ENCODE data around the gene ACY1. TPM values are rescaled to one million over a fixed set of nuclear protein-coding genes. Genes with fewer than 3 reads are reported as not detected.

ACY1 gene
- total and polyA plus RNA-seq, 2 of the 13 experiments (the other 11 are each of a cell fraction or from before 2014, with no cell fraction given): 113 to 162 TPM

DNA sequence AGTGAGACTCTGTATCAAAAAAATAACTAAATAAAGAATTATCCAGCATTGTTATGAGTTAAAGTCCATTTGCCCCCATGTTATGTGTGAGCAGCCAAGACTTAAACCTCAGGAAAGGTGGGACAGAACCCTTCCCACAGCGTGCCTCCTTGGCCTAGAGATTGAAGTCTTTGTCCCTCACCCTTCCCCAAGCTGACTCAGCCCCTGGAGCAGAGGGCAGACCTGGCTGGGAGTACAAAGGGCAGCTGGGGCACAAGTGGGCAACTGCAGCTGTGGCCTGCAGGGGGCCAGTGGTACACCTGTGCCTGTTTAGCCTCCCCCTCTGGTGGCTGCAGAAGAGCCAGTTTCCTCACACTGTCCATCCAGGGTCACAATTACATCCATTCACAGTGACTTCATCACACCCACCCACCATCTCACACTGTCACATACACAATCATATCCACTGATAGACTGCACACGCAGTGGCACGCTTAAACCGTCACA, 940 bp upstream of the ACY1 start (continued):
- TF ChIP-seq, protein P1, sequence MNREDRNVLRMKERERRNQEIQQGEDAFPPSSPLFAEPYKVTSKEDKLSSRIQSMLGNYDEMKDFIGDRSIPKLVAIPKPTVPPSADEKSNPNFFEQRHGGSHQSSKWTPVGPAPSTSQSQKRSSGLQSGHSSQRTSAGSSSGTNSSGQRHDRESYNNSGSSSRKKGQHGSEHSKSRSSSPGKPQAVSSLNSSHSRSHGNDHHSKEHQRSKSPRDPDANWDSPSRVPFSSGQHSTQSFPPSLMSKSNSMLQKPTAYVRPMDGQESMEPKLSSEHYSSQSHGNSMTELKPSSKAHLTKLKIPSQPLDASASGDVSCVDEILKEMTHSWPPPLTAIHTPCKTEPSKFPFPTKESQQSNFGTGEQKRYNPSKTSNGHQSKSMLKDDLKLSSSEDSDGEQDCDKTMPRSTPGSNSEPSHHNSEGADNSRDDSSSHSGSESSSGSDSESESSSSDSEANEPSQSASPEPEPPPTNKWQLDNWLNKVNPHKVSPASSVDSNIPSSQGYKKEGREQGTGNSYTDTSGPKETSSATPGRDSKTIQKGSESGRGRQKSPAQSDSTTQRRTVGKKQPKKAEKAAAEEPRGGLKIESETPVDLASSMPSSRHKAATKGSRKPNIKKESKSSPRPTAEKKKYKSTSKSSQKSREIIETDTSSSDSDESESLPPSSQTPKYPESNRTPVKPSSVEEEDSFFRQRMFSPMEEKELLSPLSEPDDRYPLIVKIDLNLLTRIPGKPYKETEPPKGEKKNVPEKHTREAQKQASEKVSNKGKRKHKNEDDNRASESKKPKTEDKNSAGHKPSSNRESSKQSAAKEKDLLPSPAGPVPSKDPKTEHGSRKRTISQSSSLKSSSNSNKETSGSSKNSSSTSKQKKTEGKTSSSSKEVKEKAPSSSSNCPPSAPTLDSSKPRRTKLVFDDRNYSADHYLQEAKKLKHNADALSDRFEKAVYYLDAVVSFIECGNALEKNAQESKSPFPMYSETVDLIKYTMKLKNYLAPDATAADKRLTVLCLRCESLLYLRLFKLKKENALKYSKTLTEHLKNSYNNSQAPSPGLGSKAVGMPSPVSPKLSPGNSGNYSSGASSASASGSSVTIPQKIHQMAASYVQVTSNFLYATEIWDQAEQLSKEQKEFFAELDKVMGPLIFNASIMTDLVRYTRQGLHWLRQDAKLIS (CRISPR knock-in tag; IDR thresholded peaks at IDR 0.05): 0 out of 2 replicates have a peak, but pooled peaks have one; percentile 49
- no peak for TF ChIP-seq ZNF337 (CRISPR knock-in tag; IDR thresholded peaks at IDR 0.05; ENCODE audit: borderline replicate concordance, low read depth)
- TF ChIP-seq ZNF704 (CRISPR knock-in tag; IDR thresholded peaks at IDR 0.05; ENCODE audit: borderline replicate concordance): no peak
- TF ChIP-seq TAF1 (CRISPR knock-in tag; IDR thresholded peaks at IDR 0.05): peak; percentile 21; the same call in 1 of the 2 replicates
- TF ChIP-seq ZNF280B (CRISPR knock-in tag; IDR thresholded peaks at IDR 0.05; ENCODE audit: borderline replicate concordance): no peak
- peak; percentile 79; the same call in 1 of the 2 replicates for TF ChIP-seq ESRRA (CRISPR knock-in tag; IDR thresholded peaks at IDR 0.05; ENCODE audit: low read depth)
- TF ChIP-seq MED13 (CRISPR knock-in tag; IDR thresholded peaks at IDR 0.05): no peak
- TF ChIP-seq NR2C2 (CRISPR knock-in tag; IDR thresholded peaks at IDR 0.05; ENCODE audit: borderline replicate concordance): no peak; the same call in none of the 2 replicates
- TF ChIP-seq ARHGAP35 (CRISPR knock-in tag; IDR thresholded peaks at IDR 0.05; ENCODE audit: borderline replicate concordance): no peak
- no peak for TF ChIP-seq ATRX (CRISPR knock-in tag; IDR thresholded peaks at IDR 0.05; ENCODE audit: borderline replicate concordance)
- TF ChIP-seq KLF9 (CRISPR knock-in tag; IDR thresholded peaks at IDR 0.05; ENCODE audit: low read depth): no peak
- TF ChIP-seq MXD1 (CRISPR knock-in tag; IDR thresholded peaks at IDR 0.05): peak; percentile 43; the same call in 1 of the 2 replicates
- TF ChIP-seq FOXK1 (CRISPR knock-in tag; IDR thresholded peaks at IDR 0.05; ENCODE audit: borderline replicate concordance, low read depth): no peak; the same call in none of the 2 replicates
- TF ChIP-seq GATAD1 (CRISPR knock-in tag; IDR thresholded peaks at IDR 0.05): peak; percentile 74
- TF ChIP-seq, protein P2, sequence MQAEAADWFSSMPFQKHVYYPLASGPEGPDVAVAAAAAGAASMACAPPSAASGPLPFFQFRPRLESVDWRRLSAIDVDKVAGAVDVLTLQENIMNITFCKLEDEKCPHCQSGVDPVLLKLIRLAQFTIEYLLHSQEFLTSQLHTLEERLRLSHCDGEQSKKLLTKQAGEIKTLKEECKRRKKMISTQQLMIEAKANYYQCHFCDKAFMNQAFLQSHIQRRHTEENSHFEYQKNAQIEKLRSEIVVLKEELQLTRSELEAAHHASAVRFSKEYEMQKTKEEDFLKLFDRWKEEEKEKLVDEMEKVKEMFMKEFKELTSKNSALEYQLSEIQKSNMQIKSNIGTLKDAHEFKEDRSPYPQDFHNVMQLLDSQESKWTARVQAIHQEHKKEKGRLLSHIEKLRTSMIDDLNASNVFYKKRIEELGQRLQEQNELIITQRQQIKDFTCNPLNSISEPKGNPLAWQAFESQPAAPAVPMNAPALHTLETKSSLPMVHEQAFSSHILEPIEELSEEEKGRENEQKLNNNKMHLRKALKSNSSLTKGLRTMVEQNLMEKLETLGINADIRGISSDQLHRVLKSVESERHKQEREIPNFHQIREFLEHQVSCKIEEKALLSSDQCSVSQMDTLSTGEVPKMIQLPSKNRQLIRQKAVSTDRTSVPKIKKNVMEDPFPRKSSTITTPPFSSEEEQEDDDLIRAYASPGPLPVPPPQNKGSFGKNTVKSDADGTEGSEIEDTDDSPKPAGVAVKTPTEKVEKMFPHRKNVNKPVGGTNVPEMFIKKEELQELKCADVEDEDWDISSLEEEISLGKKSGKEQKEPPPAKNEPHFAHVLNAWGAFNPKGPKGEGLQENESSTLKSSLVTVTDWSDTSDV (CRISPR knock-in tag; IDR thresholded peaks at IDR 0.05): no peak
- TF ChIP-seq LCORL (IDR thresholded peaks at IDR 0.05): no peak
- TF ChIP-seq LCORL (CRISPR knock-in tag; IDR thresholded peaks at IDR 0.05): peak; percentile 71; the same call in 1 of the 2 replicates
- TF ChIP-seq ZNF746 (CRISPR knock-in tag; IDR thresholded peaks at IDR 0.05): no peak

All from HepG2 (cell line).